H1 (cell line): ENCODE data around the gene CLEC10A. TPM values are rescaled to one million over a fixed set of nuclear protein-coding genes. Genes with fewer than 3 reads are reported as not detected.

Experiments used
- CTCF ChIA-PET: fragments of 300-600 bp; sonication (Branson Sonifier 250); formaldehyde crosslinking; loops from one replicate; lab custom pipeline; 2021; ENCODE audit not compliant: partially characterized antibody; lab: Charles Lee
- POLR2A ChIA-PET: fragments of 300-600 bp; sonication (Branson Sonifier 250); formaldehyde crosslinking; loops from one replicate; lab custom pipeline; 2021; ENCODE audit warnings: inconsistent platforms; ENCODE audit not compliant: partially characterized antibody; lab: Charles Lee
- DNase-seq, 2 experiments: peaks; one replicate each; pipeline versions ENCODE4 v3.0.0 to v3.0.0-alpha.2; 2010 to 2022; ENCODE audit warnings: low spot score in 2 of 2, low read depth in 1 of 2, mixed read lengths in 1 of 2
- FAIRE-seq: peaks from 2 replicates; lab custom pipeline; 2011; peaks lifted over from hg19 to GRCh38; lab: Jason Lieb, UNC
- H2AFZ ChIP-seq: 2 replicates; pipeline ENCODE4 v1.8.1; 2012; ENCODE audit warnings: low read length, inconsistent platforms
- H2AK5ac ChIP-seq: 2 replicates; pipeline ENCODE4 v1.6.1; 2013; ENCODE audit warnings: low read depth, low read length
- H2BK120ac ChIP-seq: replicated peaks from 2 replicates; pipeline ENCODE3; 2013; ENCODE audit warnings: low read depth, low read length, inconsistent platforms
- H2BK12ac ChIP-seq: 2 replicates; pipeline ENCODE4 v1.6.1; 2013; ENCODE audit warnings: low read depth, low read length
- H2BK15ac ChIP-seq: 2 replicates; pipeline ENCODE4 v1.6.1; 2013; ENCODE audit warnings: low read length
- H2BK20ac ChIP-seq: 2 replicates; pipeline ENCODE4 v1.6.1; 2013; ENCODE audit warnings: low read length
- H2BK5ac ChIP-seq: 2 replicates; pipeline ENCODE4 v1.6.1; 2013; ENCODE audit warnings: low read depth, low read length
- H3K14ac ChIP-seq: 2 replicates; pipeline ENCODE4 v1.6.1; 2013; ENCODE audit warnings: inconsistent platforms; ENCODE audit not compliant: insufficient read length
- H3K18ac ChIP-seq: 2 replicates; pipeline ENCODE4 v1.6.1; 2013; ENCODE audit warnings: low read length; ENCODE audit errors: extremely low read depth
- H3K23ac ChIP-seq: 2 replicates; pipeline ENCODE4 v1.6.1; 2013; ENCODE audit warnings: inconsistent platforms; ENCODE audit not compliant: insufficient read length
- H3K23me2 ChIP-seq: 2 replicates; pipeline ENCODE4 v1.6.1; 2013; ENCODE audit warnings: low read depth, low read length
- H3K27ac ChIP-seq: 2 replicates; pipeline ENCODE4 v1.6.1; 2011; ENCODE audit warnings: low read depth, low read length, inconsistent platforms
- H3K27me3 ChIP-seq, 4 experiments: replicated peaks in 1 of 4; 1 replicate in 1 of 4; 2 replicates in 3 of 4; pipeline versions ENCODE4 v1.6.1 to v1.8.1; 2011 to 2013; ENCODE audit warnings: low read length in 3 of 4, mild to moderate bottlenecking in 3 of 4, inconsistent platforms in 2 of 4, mixed read lengths in 2 of 4, moderate library complexity in 1 of 4; ENCODE audit not compliant: control insufficient read depth in 3 of 4, insufficient read depth in 3 of 4; ENCODE audit errors: extremely low read depth in 1 of 4
- H3K36me3 ChIP-seq, 4 experiments: 2 replicates each; pipeline versions ENCODE4 v1.6.1 to v1.8.1; 2011 to 2013; ENCODE audit warnings: mild to moderate bottlenecking in 4 of 4, low read length in 3 of 4, moderate library complexity in 2 of 4, control low read depth in 1 of 4, inconsistent platforms in 1 of 4; ENCODE audit not compliant: insufficient read depth in 4 of 4, control insufficient read depth in 2 of 4
- H3K4ac ChIP-seq: replicated peaks from 2 replicates; pipeline ENCODE3; 2013; ENCODE audit warnings: low read length, low read depth, mixed read lengths, inconsistent platforms; ENCODE audit not compliant: insufficient read length
- H3K4me1 ChIP-seq, 4 experiments: replicated peaks in 1 of 4; 1 replicate in 1 of 4; 2 replicates in 3 of 4; pipeline versions ENCODE4 v1.6.1 to v1.8.1; 2011 to 2013; ENCODE audit warnings: low read length in 3 of 4, inconsistent platforms in 2 of 4, mixed read lengths in 1 of 4; ENCODE audit not compliant: insufficient read depth in 4 of 4, control insufficient read depth in 3 of 4
- H3K4me2 ChIP-seq, 2 experiments: 2 replicates each; pipeline versions ENCODE4 v1.6.1 to v1.8.1; 2011 to 2013; ENCODE audit warnings: low read depth in 2 of 2, low read length in 2 of 2, control low read depth in 1 of 2, inconsistent platforms in 1 of 2, mild to moderate bottlenecking in 1 of 2; ENCODE audit not compliant: insufficient read depth in 1 of 2
- H3K4me3 ChIP-seq, 4 experiments: fragments of 200-600, 300-600 bp in 1 of 4; sonication (generic), shearing (Covaris generic), sonication (Bioruptor Twin) in 1 of 4; 2 replicates each; pipeline versions ENCODE4 v1.5.1 to v1.8.1; 2011 to 2016; ENCODE audit warnings: low read length in 4 of 4, low read depth in 3 of 4, control low read depth in 2 of 4, inconsistent platforms in 2 of 4, mild to moderate bottlenecking in 2 of 4, mixed read lengths in 1 of 4, moderate library complexity in 1 of 4; ENCODE audit not compliant: insufficient read depth in 2 of 4; ENCODE audit errors: extremely low read depth in 1 of 4
- H3K56ac ChIP-seq: replicated peaks from 2 replicates; pipeline ENCODE3; 2013; ENCODE audit warnings: low read depth, mild to moderate bottlenecking, mixed read lengths, low read length, inconsistent platforms; ENCODE audit not compliant: insufficient read length
- H3K79me1 ChIP-seq: 2 replicates; pipeline ENCODE4 v1.6.1; 2013; ENCODE audit warnings: low read depth, low read length, control low read depth
- H3K79me2 ChIP-seq, 2 experiments: 2 replicates each; pipeline versions ENCODE4 v1.6.1 to v1.8.1; 2012 to 2013; ENCODE audit warnings: low read length in 2 of 2, mild to moderate bottlenecking in 2 of 2, inconsistent platforms in 1 of 2; ENCODE audit not compliant: insufficient read depth in 2 of 2, control insufficient read depth in 1 of 2
- H3K9ac ChIP-seq, 4 experiments: replicated peaks in 1 of 4; 1 replicate in 1 of 4; 2 replicates in 3 of 4; pipeline versions ENCODE4 v1.6.1 to v1.8.1; 2011 to 2013; ENCODE audit warnings: low read depth in 3 of 4, low read length in 3 of 4, control low read depth in 2 of 4, mild to moderate bottlenecking in 2 of 4, moderate library complexity in 2 of 4, inconsistent platforms in 1 of 4; ENCODE audit errors: extremely low read depth in 1 of 4
- H3K9me3 ChIP-seq, 2 experiments: 2 replicates each; pipeline versions ENCODE4 v1.6.1 to v1.8.1; 2012 to 2013; ENCODE audit warnings: mild to moderate bottlenecking in 2 of 2, moderate library complexity in 2 of 2, control low read depth in 1 of 2, inconsistent platforms in 1 of 2, low read depth in 1 of 2, low read length in 1 of 2, mixed read lengths in 1 of 2; ENCODE audit not compliant: insufficient read depth in 2 of 2
- H4K20me1 ChIP-seq, 2 experiments: replicated peaks in 1 of 2; 2 replicates each; pipeline versions ENCODE3 to v1.8.1; 2011 to 2013; ENCODE audit warnings: inconsistent platforms in 2 of 2, low read length in 2 of 2, mild to moderate bottlenecking in 1 of 2; ENCODE audit not compliant: insufficient read depth in 2 of 2, control insufficient read depth in 1 of 2
- H4K5ac ChIP-seq: 2 replicates; pipeline ENCODE4 v1.6.1; 2013; ENCODE audit warnings: low read length, low read depth, mixed read lengths, inconsistent platforms; ENCODE audit not compliant: insufficient read length
- H4K8ac ChIP-seq: 2 replicates; pipeline ENCODE4 v1.8.0; 2013; ENCODE audit warnings: mild to moderate bottlenecking, moderate library complexity, low read length, inconsistent platforms; ENCODE audit not compliant: insufficient read depth; ENCODE audit errors: extremely low read depth
- H4K91ac ChIP-seq: replicated peaks from 2 replicates; pipeline ENCODE3; 2013; ENCODE audit warnings: low read length, mixed read lengths, inconsistent platforms; ENCODE audit not compliant: insufficient read length
- CBX8 ChIP-seq: fragments of 300-800, 300-1000 bp; sonication (generic); IDR thresholded peaks from 2 replicates; pipeline ENCODE4 v1.7.1; 2016; ENCODE audit warnings: low read depth, low read length, borderline replicate concordance
- CTCF ChIP-seq, 3 experiments: IDR thresholded peaks; 1 replicate in 2 of 3; 2 replicates in 1 of 3; pipeline versions ENCODE4 v1.5.1 to v1.6.1; 2011; ENCODE audit warnings: low read length in 3 of 3, mild to moderate bottlenecking in 3 of 3, inconsistent platforms in 2 of 3, low read depth in 1 of 3, moderate library complexity in 1 of 3; ENCODE audit not compliant: insufficient read depth in 1 of 3; ENCODE audit errors: control extremely low read depth in 1 of 3
- RFX5 ChIP-seq: IDR thresholded peaks from 2 replicates; pipeline ENCODE4 v1.6.1; 2011; ENCODE audit warnings: low read depth, low read length, improper control_type of control experiment, borderline replicate concordance
- RNF2 ChIP-seq: fragments of 200-900, 300-1000 bp; sonication (generic); IDR thresholded peaks from 2 replicates; pipeline ENCODE4 v1.7.1; 2016; ENCODE audit warnings: borderline replicate concordance, low read depth, mild to moderate bottlenecking, antibody characterized with exemption, low read length; ENCODE audit not compliant: poor library complexity, severe bottlenecking; ENCODE audit errors: missing control alignments
- SUZ12 ChIP-seq: fragments of 200-600 bp; sonication (generic); IDR thresholded peaks from 2 replicates; pipeline ENCODE4 v1.6.1; 2012; ENCODE audit warnings: mild to moderate bottlenecking, inconsistent platforms, low read length, moderate library complexity, mixed read lengths
- TBP ChIP-seq: IDR thresholded peaks from 2 replicates; pipeline ENCODE4 v1.6.1; 2011; ENCODE audit warnings: low read depth, low read length, improper control_type of control experiment
- WGBS, 2 experiments: shearing (Covaris generic) in 1 of 2; methylation state at CpG; one replicate each; pipeline versions ENCODE4 v1.1.6 to v1.1.7; 2013 to 2015; ENCODE audit warnings: low lambda C conversion rate in 2 of 2, mixed read lengths in 2 of 2, inconsistent platforms in 1 of 2, low coverage in 1 of 2, missing lambda C conversion rate in 1 of 2; ENCODE audit not compliant: insufficient replicate concordance in 2 of 2, insufficient coverage in 1 of 2, insufficient read length in 1 of 2; ENCODE audit errors: extremely low coverage in 1 of 2, missing lambda C conversion rate in 1 of 2; 5-methylcytosine and 5-hydroxymethylcytosine counted together
- polyA plus RNA-seq, 7 experiments: library from polyadenylated mRNA; depleted of rRNA in 3 of 7; stranded (reverse) in 5 of 7; unstranded in 2 of 7; fragments of >200 nt in 5 of 7; fragments of 200-250 nt in 2 of 7; gene quantifications; 1 replicate in 5 of 7; 2 replicates in 1 of 7; 4 replicates in 1 of 7; pipeline versions ENCODE4 v1.2.1 to v1.2.3, GENCODE V29; 2011 to 2013; ENCODE audit warnings: missing spikeins in 2 of 7, mixed read lengths in 2 of 7
- total RNA-seq: library from RNA; stranded (reverse); fragmentation: NEBNext Ultra II Directional; extraction: Animal tissue kit (Norgen Biotek cat#: 25700); gene quantifications from 2 replicates; pipeline ENCODE4 v1.2.1, GENCODE V29; 2021

The CLEC10A gene
- total and polyA plus RNA-seq, 2 of the 8 experiments (the other 6 are each of a cell fraction or from before 2014, with no cell fraction given): not detected

- ChIA-PET CTCF (interaction anchor here (1.1 to 1.3 kb wide), 3 partner anchors 21 to 59 kb away, joined by 3 to 4 read pairs (median 4); no protein-coding TSS in a partner anchor), POLR2A (no interaction called here)
- Histone ChIP-seq H2BK20ac (no peak overlapping the region), H2BK15ac (no peak overlapping the region), H3K23ac (no peak overlapping the region), H4K91ac (no peak overlapping the region), H3K27ac (no peak overlapping the region), H3K79me1 (no peaks in the 10 kb centered on the region), H3K4me1 (no peaks in the 10 kb centered on the region), H3K36me3 (no peaks in the 10 kb centered on the region), H3K18ac (no peak overlapping the region), H2BK120ac (no peak overlapping the region), H3K9ac (no peak overlapping the region), H3K27me3 (no peaks in the 10 kb centered on the region), H3K23me2 (no peaks in the 10 kb centered on the region), H4K8ac (no peak overlapping the region), H3K79me2 (no peaks in the 10 kb centered on the region), H3K4me2 (no peak overlapping the region)
- FAIRE-seq (no peak), DNase-seq (no peak)
- 90% methylated on average over 7 of the region's 7 CpGs; no CpG with 5 or more reads in 1 of the 2 experiments for WGBS, 2 experiments
- TF ChIP-seq RNF2 (no peak), TBP (no peak), SUZ12 (no peak), CTCF (IDR thresholded peaks at IDR 0.05; ENCODE audit: control extremely low read depth in 1 of 3, insufficient read depth in 1 of 3, low read depth in 1 of 3, low read length in 3 of 3) (no peak), RFX5 (no peak), CBX8 (no peak)
- TF ChIP-seq, all 59 proteins: peak for 0
- H2AFZ ChIP-seq: no peak overlapping the region
- no peak overlapping the region for H3K4ac ChIP-seq
- H4K20me1 ChIP-seq: no peaks in the 10 kb centered on the region
- no peak overlapping the region for H3K14ac ChIP-seq
- no peak overlapping the region for H2BK12ac ChIP-seq
- H3K4me3 ChIP-seq: no peak overlapping the region
- no peak overlapping the region for H2AK5ac ChIP-seq
- no peak overlapping the region for H4K5ac ChIP-seq
- no peak overlapping the region for H3K56ac ChIP-seq
- H2BK5ac ChIP-seq: no peak overlapping the region
- no peaks in the 10 kb centered on the region for H3K9me3 ChIP-seq
Observed at GRCh38 chr17:7077911-7078546, 2.0 kb downstream of the CLEC10A start.
